HG02970 (cell line): ENCODE measurements around the gene MTHFD1L.

Experiments
- ATAC-seq: cut with Tn5 transposase; IDR thresholded peaks from one replicate; pipeline ENCODE4 v1.9.1; 2021; ENCODE audit warnings: mild to moderate bottlenecking, moderate library complexity, moderate number of reproducible peaks; ENCODE audit not compliant: unreplicated experiment, low FRiP score

The MTHFD1L gene

DNA sequence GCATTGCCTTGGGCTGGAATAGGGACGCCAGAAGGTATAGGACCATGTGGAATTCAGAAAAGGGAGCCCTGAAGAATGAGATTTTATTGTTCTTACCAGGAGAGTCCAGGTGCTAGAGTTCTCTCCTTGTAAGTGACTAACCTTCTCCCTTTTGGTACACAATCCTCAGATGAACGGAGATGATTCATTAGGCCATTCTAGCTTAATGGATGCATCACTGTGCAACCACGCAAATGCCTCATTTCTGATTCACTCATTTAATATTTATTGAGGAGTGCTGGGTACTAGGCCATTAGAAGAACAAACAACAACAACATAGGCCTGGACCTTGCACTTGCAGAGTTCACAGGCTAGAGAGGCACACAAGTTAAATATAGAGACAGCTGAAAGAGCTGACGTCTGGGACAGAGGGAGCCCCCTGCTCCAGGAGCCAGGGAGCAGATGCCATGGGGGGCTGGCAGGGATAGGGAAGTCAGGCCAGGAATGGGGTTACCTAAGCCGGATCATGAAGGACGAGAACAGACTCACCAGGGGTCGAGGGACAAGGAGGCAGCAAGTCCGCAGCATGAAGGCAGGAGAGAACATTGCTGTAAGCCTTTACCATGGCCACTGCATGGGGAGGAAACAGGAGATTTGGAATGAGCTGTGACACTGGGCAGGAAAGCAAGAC lies 194.7 kb downstream of the MTHFD1L start:
- no peak for ATAC-seq

DNA sequence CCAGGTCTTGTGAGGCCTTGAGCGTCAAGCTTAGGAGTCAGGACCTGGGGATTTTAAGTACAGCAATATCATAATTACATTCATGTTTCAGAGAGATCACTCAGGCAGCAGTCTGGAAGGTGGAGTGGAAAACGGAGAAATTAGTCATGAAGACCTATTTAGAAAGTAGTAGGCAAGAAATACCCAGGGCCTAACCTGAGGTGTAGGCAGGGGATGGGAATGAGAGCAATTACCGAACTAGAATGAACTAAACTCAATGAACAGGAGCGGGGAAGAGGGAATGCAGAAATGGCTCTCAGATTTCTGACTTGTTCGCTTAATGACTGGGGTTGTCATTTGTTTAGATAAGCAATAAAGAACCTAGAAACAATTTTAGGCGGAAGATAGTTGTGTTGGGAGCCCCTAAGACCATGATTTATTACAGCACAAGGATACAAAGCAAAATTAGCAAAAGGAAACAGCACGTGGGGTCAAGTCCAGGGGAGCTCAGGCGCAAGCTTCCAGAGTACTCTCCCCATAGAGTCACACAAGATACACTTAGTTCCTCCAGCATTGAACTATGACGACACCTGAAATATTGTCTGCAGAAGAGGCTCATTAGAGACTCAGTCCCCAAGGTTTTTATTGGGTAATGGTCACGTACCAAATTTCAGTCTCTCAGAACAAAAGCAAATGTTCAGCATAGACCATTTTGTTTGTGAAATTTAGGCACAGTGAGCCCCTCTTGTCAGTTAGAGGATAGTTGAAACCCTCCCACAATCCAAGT lies 195.4 kb downstream of the MTHFD1L start:
- ATAC-seq, result no peak

DNA sequence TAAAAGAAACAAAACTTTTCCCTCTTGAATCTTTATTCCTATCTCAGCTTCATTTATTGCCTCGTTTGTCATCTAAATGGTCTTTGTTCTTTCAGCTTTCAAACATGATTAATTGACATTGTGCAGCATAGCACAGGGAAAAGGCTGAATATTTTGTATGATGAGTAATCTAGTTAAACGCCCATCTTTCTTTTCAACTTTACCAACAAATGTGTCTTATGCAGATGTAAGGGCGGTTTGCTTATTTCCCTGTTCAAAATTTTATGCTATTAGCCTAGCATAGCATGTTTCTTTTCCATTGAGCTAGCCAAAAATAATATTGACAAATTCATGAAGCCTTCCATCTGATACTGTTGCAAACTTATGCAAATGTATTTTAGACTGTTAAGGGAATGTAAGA lies 197.8 kb downstream of the MTHFD1L start:
- ATAC-seq, result no peak

DNA sequence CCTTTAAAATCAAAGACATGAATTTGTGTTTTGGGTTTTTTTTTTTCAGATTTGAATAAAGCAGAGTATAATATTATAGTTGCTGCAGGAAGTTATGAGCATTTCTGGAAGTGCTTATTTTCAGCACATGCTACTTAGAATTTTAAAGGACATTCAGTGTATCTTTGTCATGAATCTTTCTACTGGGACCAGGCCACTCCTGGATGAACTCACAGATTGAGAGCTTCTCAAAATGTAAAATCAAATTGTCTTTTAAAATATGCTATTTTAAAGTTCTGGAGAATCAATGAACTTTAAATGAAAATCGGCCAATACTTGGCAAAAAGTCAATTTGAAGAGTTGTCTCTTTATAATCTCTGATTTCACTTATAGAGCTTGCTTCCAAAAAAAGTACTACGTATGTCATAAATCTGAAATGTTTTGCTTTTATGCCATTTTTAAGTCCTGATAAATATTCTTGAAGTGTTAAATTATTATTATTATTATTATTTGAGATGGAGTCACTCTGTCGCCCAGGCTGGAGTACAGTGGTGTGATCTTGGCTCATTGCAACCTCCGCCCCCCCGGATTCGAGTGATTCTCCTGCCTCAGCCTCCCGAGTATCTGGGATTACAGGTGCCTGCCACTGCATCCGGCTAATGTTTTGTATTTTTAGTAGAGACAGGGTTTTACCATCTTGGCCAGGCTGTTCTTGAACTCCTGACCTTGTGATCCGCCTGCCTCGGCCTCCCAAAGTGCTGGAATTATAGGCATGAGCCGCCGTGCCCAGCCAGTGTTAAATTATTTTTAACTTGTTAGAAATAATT lies 198.5 kb downstream of the MTHFD1L start:
- no peak for ATAC-seq

DNA sequence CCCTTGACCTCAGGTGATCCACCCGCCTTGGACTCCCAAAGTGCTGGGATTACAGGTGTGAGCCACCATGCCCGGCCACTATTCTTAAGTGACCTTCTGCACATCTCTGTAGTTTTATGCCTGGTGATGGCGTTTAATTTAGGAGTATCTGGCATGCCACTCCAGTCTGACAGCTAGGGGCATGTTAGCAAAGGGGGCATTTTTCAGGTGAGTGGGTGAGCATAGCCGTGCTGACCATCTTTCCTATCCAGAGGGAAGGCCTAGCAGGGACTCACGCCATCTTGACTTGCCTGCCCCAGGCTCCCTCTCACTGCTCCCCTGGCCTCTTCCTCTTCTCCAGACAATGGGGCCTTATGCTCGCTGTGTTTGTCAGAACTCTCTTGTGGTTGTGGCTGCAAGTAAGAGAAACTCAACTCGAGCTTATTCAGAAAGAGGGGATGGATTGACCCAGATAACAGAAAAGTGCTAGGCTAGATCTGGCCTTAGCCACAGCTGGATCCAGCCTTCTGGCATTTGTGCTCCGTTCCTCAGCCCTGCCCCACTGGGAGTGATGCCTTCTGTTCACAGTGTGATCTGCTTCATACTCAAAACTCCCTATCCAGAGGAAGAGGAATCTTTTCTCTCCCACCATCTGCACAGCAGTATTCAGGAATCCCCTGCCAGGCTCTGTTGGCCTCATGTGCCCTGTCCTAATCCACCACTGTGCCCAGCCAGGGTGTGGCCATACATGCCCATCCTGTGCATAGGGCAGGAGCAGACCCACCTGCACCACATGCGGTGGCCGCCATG lies 199.7 kb downstream of the MTHFD1L start:
- no peak for ATAC-seq

DNA sequence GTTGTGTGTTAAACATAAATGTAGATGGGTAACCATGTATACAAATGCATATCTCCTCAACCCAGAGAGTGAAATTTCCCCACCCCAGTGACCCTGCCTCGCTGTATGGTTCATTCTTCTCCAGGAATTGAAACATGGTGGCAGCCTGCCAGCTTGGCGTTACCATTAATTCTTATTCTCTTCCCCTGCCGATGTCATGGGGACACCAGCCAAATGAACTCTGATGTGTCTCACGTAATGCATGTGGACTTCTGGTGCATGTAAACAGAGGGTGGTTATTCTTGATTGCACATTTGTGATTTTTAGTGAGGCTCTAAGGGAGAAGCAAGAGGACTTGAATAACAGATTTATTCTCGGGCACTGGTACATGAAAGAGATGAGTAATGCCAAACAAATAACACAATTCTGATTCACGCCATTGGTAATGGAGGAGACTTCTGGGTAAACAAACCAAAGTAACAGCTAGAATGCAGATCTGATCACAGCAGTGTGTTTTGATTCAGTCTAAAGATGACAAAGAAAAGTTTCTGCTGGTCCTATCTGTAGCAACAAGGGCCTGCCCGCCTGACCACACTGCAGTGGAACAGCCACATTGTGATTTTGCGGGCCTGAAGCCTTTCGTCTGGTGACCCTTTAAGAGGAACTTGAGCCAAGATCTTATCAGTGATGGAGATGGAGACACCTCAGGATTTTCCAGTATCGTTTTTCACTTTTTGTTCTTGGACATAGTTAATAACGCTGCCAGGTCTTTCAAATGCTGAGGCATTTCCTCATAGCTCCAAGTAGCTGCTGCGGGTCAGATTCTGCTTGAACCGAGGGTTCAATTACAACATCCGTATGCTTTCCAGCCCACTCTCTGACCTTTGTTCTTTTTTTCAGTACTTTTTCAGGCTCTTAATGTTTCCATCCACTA lies 202.4 kb downstream of the MTHFD1L start:
- no peak for ATAC-seq

DNA sequence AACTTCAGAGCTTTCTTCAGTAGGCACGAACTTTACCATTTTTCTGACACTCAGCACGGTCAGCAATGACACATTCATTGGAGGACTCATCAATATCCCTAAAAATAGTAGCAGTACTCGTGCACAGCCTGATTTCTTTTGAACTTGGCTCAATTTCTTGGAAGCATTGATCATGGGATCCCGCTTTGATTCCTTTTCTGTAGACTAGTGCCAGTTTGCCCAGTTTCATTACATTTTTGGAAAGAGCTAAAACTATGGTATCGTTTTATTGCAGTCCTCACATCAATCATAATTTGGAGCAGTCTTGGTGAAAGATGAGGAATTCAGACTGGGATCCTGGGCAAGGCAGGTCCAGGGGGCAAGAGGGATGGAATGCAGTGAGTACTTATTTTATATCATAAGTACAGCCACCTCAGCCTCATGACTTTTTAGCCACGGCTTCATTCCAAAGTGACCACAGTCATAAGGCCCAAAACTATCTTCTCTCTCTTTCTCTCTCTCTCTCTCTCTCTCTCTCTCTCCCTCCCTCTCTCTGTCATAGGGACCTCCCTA lies 203.3 kb downstream of the MTHFD1L start:
- ATAC-seq, result no peak

DNA sequence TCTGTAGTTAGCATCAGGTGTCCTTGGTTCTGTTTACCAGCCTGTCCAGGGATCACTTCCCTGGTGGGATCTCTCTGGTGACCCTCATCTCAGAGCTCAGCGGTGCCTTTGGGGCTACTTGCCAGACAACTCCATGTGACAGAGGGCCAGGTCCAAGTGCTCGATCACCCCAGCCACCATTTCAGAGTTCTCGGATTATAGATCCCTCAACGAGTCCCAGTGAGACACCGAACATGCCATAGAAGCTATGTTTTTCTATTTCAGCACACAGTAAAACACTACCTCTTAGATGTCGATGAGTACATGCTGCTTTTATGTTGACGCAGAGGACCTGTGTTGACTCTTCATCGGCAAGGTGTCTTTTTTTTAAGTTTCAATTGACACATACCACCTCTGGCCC lies 204.1 kb downstream of the MTHFD1L start:
- ATAC-seq, result no peak

DNA sequence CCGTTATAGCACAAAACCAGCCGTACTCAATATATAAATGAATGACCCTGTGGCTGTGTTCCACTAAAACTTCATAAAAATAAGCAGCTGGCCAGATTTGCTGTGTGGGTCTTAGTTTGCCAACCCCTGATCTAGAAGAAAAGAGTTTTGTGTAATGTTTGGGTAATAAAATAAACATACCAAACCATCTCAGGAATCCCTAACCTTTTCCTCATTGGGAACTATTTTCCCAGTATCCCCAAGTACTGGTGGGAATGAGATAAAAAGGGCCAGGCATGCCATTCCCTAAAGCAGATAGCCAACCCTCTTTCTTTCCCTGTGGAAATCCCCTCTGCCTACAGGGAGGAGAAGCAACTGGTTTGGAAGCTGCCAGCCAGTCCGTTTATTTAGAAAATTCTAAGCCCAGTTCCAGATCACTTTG lies 205.1 kb downstream of the MTHFD1L start:
- ATAC-seq, result no peak

DNA sequence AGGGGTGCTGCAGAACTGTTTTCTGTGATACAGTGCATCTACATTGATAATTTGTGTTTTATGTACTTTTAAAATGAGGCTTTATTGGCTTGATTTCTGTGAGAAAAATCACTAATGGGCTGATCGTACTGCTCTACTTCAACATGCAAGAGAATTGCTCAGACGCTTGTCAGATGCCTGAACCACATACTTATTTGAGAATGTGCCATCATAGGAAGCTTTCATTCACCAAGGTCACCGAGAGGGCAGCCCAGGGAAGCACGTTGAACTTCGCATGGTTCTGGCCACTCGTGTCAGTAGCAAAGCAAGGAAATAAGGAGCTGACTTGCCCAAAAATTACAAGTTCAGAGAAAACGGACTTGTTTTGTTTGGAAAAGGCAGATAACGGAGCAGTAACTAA lies 205.8 kb downstream of the MTHFD1L start:
- no peak for ATAC-seq

DNA sequence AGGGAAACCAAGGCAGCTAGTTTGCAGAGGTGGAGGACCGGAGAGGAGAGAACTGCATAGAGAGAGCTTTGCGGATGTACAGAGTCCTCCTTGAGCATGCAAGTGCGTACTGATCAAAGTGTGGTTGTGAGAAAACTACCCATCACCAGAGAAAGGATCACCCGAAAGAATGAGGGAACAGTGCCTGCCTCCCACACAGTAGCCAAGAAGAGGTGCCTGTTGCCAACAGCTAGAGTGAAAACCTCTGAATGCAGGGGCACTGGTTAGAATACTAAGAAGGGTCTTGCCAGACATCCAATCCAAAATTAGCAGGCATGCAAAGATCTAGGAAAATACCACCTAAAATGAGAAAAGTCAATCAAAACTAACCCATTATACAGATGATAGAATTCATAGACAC lies 207.6 kb downstream of the MTHFD1L start:
- no peak for ATAC-seq

DNA sequence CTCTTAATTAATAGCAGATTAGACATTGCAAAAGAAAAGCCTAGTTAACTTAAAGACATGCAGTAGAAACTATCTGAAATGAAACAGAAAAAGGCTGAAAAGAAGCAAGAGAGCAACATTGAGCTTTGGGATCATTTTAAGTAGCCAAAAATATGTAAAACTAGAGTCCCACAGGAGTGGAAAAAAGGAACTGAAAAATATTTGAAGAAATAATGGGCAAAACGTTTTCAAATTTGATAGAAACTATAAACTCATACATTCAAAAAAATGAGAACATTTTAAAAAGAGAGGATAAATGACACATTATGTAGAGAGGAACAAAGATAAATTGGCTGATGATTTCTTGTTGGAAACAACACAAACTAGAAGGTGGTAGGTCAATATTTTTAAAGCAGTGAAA lies 208.2 kb downstream of the MTHFD1L start:
- ATAC-seq, result no peak

DNA sequence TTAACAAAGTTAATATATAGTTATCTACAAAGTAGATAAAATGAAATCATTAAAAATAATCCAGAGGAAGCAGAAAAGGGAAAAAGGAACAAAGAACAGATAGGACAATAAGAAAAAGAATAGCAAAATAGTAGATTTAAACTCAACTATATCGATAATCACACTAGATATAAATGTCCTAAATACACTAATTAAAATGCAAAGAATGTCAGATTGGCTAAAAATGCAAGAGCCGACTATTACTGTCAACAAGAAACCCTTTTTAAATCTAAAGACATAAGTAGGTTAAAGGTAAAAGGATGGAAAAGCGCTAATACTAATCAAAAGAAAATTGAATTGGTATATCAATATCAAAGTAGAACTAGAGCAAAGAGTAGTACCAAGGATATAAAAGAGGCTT lies 209.5 kb downstream of the MTHFD1L start:
- no peak for ATAC-seq

DNA sequence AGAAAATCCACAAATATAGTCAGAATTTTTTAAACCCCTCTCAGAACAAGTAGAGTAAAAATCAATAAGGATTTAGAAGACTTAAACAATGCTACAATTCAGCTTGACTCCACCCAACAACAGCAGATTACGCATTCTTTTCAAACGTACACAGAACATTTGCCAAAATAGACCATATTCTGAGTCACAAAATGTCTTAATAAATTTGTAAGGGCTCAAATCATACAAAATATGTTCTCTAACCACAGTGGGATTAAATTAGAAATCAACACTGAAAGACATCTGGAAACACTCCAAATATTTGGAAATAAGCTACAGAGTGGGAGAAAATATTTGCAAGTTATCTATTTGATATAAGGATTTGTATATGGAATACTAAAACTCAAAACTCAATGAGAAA lies 210.0 kb downstream of the MTHFD1L start:
- ATAC-seq, result no peak

DNA sequence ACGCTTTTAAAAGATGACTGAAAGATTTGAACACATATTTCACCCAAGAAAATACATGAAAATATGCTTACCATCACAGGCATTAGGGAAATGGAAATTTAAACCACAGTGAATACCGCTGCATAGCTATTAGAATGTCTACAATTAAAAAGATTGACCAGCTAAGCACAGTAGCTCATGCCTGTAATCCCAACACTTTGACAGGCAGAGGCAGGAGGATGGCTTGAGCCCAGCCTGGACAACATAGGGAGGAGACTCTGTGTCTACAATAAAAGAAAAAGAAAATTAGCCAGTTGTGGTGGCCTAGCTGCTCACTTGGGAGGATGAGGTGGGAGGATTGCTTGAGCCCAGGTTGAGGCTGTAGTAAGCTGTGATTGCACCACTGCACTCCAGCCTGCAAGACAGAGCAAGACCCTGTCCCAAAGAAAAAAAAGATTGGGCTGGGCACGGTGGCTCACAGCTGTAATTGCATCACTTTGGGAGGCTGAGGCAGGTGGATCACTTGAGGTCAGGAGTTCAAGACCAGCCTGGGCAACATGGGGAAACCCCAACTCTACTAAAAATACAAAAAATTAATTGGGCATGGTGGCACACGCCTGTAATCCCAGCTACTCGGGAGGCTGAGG lies 210.5 kb downstream of the MTHFD1L start:
- ATAC-seq, result no peak

DNA sequence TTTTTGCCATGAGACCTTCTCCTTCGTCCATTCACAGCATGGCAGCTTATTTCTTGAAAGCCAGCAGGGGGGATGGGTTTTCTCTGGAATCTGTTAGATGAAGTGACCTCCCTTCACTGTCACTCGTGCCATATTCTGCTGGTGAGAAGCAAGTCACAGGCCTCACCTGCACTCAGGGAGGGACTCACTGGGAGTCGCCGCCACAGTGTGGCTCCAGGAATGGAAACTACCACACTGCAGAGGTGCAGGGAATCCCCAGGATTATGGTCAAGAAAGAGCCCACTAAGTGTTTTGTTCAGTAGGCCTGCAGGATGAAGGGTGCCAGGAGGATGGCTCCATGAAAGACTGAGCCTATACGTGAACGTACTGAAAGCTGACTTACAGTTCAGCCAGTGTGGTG lies 213.2 kb downstream of the MTHFD1L start:
- no peak for ATAC-seq

DNA sequence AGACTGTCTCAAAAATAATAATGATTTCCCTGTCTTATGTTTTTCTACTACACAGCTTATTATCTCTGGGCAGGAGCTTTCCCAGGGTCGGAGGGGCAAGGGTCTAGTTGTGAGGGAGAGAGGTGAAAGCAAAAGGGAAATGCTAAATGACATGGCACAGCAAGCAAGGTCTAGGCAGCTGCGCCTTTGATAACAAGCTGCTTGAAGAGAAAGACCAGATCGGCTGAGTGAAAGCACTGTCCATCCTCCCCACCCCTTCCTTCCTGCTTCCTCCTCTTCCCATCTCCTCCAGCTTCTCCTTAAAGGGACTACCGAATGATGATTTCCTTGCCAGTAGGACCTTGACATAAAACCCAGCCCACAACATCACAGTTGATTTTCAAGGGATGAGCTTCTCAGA lies 216.2 kb downstream of the MTHFD1L start:
- ATAC-seq, result no peak

DNA sequence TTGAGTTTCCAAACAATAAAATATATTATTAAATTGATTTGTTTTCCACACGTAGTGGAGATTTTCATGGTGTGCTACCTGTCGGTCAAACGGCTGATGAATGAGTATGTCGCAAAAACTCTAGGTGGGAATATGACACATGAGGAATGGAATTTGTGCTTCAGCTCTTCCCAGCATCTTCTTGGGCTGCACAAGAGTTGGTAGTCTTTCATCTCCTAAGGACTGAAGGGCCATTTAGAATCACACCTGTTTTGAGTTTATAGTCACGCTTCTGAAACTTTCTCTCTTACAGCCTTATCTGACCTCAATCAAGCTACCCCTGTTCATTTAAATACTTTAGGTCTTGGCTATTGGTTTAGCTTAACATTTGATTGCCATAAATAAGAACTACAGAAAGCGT lies 216.6 kb downstream of the MTHFD1L start:
- ATAC-seq, result no peak

DNA sequence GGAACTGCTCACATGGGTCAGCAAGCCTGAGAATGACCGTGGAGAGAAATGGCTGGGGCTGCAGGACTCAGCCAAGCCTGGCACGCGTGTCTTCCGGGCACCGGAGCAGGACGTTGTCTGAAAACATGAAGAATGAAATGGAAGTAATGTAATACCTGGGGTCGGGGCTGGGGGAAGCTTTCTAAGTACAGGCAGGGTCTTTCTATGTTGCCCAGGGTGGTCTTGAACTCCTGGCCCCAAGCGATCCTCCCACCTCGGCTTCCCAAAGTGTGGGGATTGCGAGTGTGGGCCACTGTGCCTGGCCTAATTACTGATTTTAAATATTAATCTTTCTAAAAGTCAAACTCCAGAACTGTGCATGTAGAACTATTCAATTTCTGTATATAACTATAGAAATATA lies 218.8 kb downstream of the MTHFD1L start:
- no peak for ATAC-seq
